Fibroblast of skin of right biceps (primary cell): ENCODE results near the gene SLC7A9.
"Not testable (repeated sequence)": the region's sequence is repeated elsewhere in the genome, so short reads cannot be mapped to it uniquely, and the experiment has no call there.

ENCODE experiments used
- DNase-seq: peaks from one replicate; pipeline ENCODE4 v3.0.0-alpha.2; 2013

Gene SLC7A9

GRCh38 chr19:32869369-32869965 is at the start of gene SLC7A9:
TSS of gene SLC7A9 (minus strand) at chr19:32869767. CDS start at chr19:32868534, 1,233 bp downstream.
- no peak for DNase-seq

GRCh38 chr19:32919365-32919764 is 49.8 kb upstream of the SLC7A9 start:
- no peak for DNase-seq

GRCh38 chr19:32917616-32917996 is 48.0 kb upstream of the SLC7A9 start:
- DNase-seq = no peak

- no peak for DNase-seq
These were observed 47.5 kb upstream of the SLC7A9 start for GRCh38 chr19:32916969-32917615.

GRCh38 chr19:32914879-32915660 is 45.5 kb upstream of the SLC7A9 start:
- no peak for DNase-seq

- no peak for DNase-seq
These were observed 41.9 kb upstream of the SLC7A9 start for GRCh38 chr19:32911467-32911866.

GRCh38 chr19:32910874-32911273 is 41.3 kb upstream of the SLC7A9 start:
- DNase-seq = no peak

- DNase-seq = no peak
These were observed 40.5 kb upstream of the SLC7A9 start for GRCh38 chr19:32910094-32910493.

- no peak for DNase-seq
These were observed 39.7 kb upstream of the SLC7A9 start for GRCh38 chr19:32909257-32909656.

GRCh38 chr19:32908641-32909190 is 39.1 kb upstream of the SLC7A9 start:
- DNase-seq = no peak

- no peak for DNase-seq
These were observed 32.9 kb upstream of the SLC7A9 start for GRCh38 chr19:32902448-32902847.

- no peak for DNase-seq
These were observed 32.1 kb upstream of the SLC7A9 start for GRCh38 chr19:32901504-32902161.

GRCh38 chr19:32896516-32897214 is 27.1 kb upstream of the SLC7A9 start:
- peak; percentile 24 for DNase-seq

GRCh38 chr19:32895384-32895783 is 25.8 kb upstream of the SLC7A9 start:
- no peak for DNase-seq

- no peak for DNase-seq
These were observed 22.0 kb upstream of the SLC7A9 start for GRCh38 chr19:32891609-32892008.

GRCh38 chr19:32890841-32891240 is 21.3 kb upstream of the SLC7A9 start:
- no peak for DNase-seq

- DNase-seq = no peak
These were observed 20.8 kb upstream of the SLC7A9 start for GRCh38 chr19:32890326-32890725.

- no peak for DNase-seq
These were observed 19.8 kb upstream of the SLC7A9 start for GRCh38 chr19:32889137-32889934.

GRCh38 chr19:32887572-32888215 is 18.1 kb upstream of the SLC7A9 start:
- no peak for DNase-seq

GRCh38 chr19:32886241-32886640 is 16.7 kb upstream of the SLC7A9 start:
- no peak for DNase-seq

GRCh38 chr19:32885255-32885654 is 15.7 kb upstream of the SLC7A9 start:
- not testable (repeated sequence) for DNase-seq
